CD4-positive, alpha-beta T cell (primary cell): ENCODE results near the gene KCNMB2. TPM values are rescaled to one million over a fixed set of nuclear protein-coding genes. Genes with fewer than 3 reads are reported as not detected.

ENCODE experiments used
- ATAC-seq: fragments of 200-7000 bp; cut with Tn5 transposase; one replicate; pipeline ENCODE4 v1.10.0; 2022; ENCODE audit warnings: mild to moderate bottlenecking; ENCODE audit not compliant: poor library complexity
- CTCF ChIA-PET: fragments of 350-600 bp; sonication (Branson Sonifier 250); formaldehyde crosslinking; loops from one replicate; lab custom pipeline; 2021; ENCODE audit warnings: antibody characterized with exemption, inconsistent platforms; lab: Charles Lee
- POLR2A ChIA-PET: fragments of 350-600 bp; sonication (Branson Sonifier 250); formaldehyde crosslinking; loops from one replicate; lab custom pipeline; 2021; ENCODE audit warnings: antibody characterized with exemption, inconsistent platforms; lab: Charles Lee
- DNase-seq, 14 experiments: peaks; one replicate each; pipeline ENCODE4 v3.0.0-alpha.2; 2013 to 2020; ENCODE audit warnings: mixed read lengths in 2 of 14
- H3K27ac ChIP-seq, 2 donors: one replicate each; pipeline versions ENCODE4 v1.5.1 to v1.7.0; 2013; ENCODE audit warnings: low read length in 2 of 2, low read depth in 1 of 2, mild to moderate bottlenecking in 1 of 2
- H3K27me3 ChIP-seq, 2 experiments: 1 replicate in 1 of 2; 2 replicates in 1 of 2; pipeline versions ENCODE4 v1.6.1 to v1.7.0; 2013; ENCODE audit warnings: low read length in 2 of 2, control low read depth in 1 of 2, mild to moderate bottlenecking in 1 of 2, moderate library complexity in 1 of 2; ENCODE audit not compliant: insufficient read depth in 2 of 2, control insufficient read depth in 1 of 2
- H3K36me3 ChIP-seq: one replicate; pipeline ENCODE4 v1.6.1; 2013; ENCODE audit warnings: low read length, control low read depth; ENCODE audit not compliant: insufficient read depth
- H3K4me1 ChIP-seq: one replicate; pipeline ENCODE4 v1.6.1; 2013; ENCODE audit warnings: low read length, control low read depth; ENCODE audit not compliant: insufficient read depth
- H3K4me3 ChIP-seq: one replicate; pipeline ENCODE4 v1.5.1; 2013; ENCODE audit warnings: mild to moderate bottlenecking, low read length, moderate library complexity
- H3K9me3 ChIP-seq, 2 experiments: 1 replicate in 1 of 2; 2 replicates in 1 of 2; pipeline versions ENCODE4 v1.6.1 to v1.7.0; 2013; ENCODE audit warnings: low read length in 2 of 2, mild to moderate bottlenecking in 2 of 2, control low read depth in 1 of 2, moderate library complexity in 1 of 2; ENCODE audit not compliant: control insufficient read depth in 1 of 2, insufficient read depth in 1 of 2
- H3K27ac Mint-ChIP-seq: one replicate; pipeline ENCODE4 v1.8.0; 2020; ENCODE audit warnings: mixed read lengths
- H3K27me3 Mint-ChIP-seq: one replicate; pipeline ENCODE4 v1.8.0; 2021; ENCODE audit warnings: mixed read lengths
- H3K36me3 Mint-ChIP-seq: one replicate; pipeline ENCODE4 v1.8.0; 2021; ENCODE audit warnings: low read depth, mixed read lengths
- H3K4me1 Mint-ChIP-seq: one replicate; pipeline ENCODE4 v1.8.0; 2021; ENCODE audit warnings: low read depth, mixed read lengths
- H3K4me3 Mint-ChIP-seq: one replicate; pipeline ENCODE4 v1.8.0; 2020; ENCODE audit warnings: mild to moderate bottlenecking, mixed read lengths
- H3K9me3 Mint-ChIP-seq: one replicate; pipeline ENCODE4 v1.8.0; 2020; ENCODE audit warnings: mixed read lengths
- intact Hi-C, 2 experiments: fragments of 100-400 bp; cut with DNase I in 1 of 2; cut with micrococcal nuclease in 1 of 2; formaldehyde crosslinking; loops; one replicate each; pipeline versions ENCODE4 v1.15.1 to v1.9.0; 2023 to 2025; cut with DNase I, micrococcal nuclease
- total RNA-seq, 174 experiments: library from RNA in 2 of 174; stranded (reverse) in 2 of 174; gene quantifications; one replicate each; pipeline ENCODE4 v1.2.3 and lab custom pipeline; 2021 to 2026
- TF ChIP-seq, protein P1 (sequence below): fragments of 200-600 bp; IDR thresholded peaks from one replicate; pipeline ENCODE4 v1.8.0; 2022; ENCODE audit warnings: antibody characterized with exemption, mild to moderate bottlenecking

KCNMB2 gene
- total RNA-seq, 2 experiments from 2014 or later = not detected

DNA sequence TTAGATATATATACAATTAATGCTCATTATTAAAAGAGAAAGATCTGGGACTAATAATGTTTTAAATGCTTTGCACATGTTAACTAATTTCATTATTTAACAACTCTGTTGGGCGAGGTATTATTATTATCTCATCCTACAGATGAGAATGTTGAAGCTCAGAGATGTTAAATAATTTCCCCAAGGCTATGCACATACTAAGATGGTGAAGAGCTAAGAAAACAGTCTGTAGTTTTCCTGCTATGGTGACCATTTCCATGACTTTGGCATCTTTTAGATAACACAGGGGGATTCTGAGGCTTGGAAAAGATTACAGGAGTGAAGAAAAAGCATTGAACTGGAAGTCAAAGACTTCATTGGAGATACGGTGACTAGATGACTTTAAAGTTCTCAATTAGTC is 308.7 kb downstream of the KCNMB2 start:
- intact Hi-C loops = no loop called here
- H3K4me1 ChIP-seq = no peaks in the 10 kb centered on the region
- Mint-ChIP-seq H3K27me3 (no peaks in the 10 kb centered on the region), H3K9me3 (no peaks in the 10 kb centered on the region), H3K36me3 (no peaks in the 10 kb centered on the region), H3K4me3 (no peak overlapping the region), H3K27ac (no peak overlapping the region), H3K4me1 (no peaks in the 10 kb centered on the region)
- TF ChIP-seq, protein P1, sequence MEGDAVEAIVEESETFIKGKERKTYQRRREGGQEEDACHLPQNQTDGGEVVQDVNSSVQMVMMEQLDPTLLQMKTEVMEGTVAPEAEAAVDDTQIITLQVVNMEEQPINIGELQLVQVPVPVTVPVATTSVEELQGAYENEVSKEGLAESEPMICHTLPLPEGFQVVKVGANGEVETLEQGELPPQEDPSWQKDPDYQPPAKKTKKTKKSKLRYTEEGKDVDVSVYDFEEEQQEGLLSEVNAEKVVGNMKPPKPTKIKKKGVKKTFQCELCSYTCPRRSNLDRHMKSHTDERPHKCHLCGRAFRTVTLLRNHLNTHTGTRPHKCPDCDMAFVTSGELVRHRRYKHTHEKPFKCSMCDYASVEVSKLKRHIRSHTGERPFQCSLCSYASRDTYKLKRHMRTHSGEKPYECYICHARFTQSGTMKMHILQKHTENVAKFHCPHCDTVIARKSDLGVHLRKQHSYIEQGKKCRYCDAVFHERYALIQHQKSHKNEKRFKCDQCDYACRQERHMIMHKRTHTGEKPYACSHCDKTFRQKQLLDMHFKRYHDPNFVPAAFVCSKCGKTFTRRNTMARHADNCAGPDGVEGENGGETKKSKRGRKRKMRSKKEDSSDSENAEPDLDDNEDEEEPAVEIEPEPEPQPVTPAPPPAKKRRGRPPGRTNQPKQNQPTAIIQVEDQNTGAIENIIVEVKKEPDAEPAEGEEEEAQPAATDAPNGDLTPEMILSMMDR = no peak
- no peak for DNase-seq
- ChIA-PET POLR2A (no interaction called here), CTCF (no interaction called here)
- no peak for ATAC-seq
- no peak overlapping the region for H3K27ac ChIP-seq
- no peak overlapping the region for H3K4me3 ChIP-seq
- peaks cover 0 to 4% of the 10 kb centered on the region in 2 experiments for H3K9me3 ChIP-seq
- H3K36me3 ChIP-seq = no peaks in the 10 kb centered on the region
- no peaks in the 10 kb centered on the region for H3K27me3 ChIP-seq

DNA sequence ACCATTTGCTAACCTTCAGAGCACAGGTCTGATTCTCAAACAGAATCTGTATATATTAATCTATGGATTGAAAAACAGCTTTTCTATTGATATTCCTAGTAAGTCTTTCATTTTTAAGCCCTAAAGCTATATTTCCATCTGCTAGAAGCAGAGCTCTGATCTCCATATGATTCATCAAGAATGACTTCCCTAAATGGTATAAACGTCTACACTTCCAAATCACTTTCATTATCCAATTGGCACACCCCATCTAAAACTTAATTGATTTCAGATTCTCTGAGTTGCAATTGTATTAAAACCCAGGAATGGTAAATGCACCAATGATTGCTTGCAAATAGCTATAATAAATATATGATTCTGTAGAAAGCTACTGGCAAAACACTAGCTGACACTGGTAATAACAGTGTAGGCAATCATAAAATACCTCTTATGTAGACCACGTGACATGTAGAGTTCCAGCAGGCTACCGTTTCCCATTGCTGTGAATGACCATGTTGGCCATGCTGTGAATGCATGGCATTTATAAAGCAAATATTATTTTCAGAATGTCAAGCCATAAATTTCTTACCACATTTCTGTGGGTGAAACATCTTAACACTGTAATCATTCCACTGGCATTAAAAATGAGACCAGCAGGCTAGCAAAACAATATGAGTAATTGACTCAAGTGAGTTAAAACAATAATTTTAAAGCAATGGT is 309.3 kb downstream of the KCNMB2 start:
- no peaks in the 10 kb centered on the region for H3K4me1 Mint-ChIP-seq
- Histone ChIP-seq H3K36me3 (no peaks in the 10 kb centered on the region), H3K4me3 (no peak overlapping the region), H3K9me3 (no peaks in the 10 kb centered on the region), H3K27me3 (no peaks in the 10 kb centered on the region), H3K27ac (no peak overlapping the region), H3K4me1 (no peaks in the 10 kb centered on the region)
- H3K36me3 Mint-ChIP-seq = no peaks in the 10 kb centered on the region
- no peak for DNase-seq
- H3K9me3 Mint-ChIP-seq = no peaks in the 10 kb centered on the region
- intact Hi-C loops = no loop called here
- ChIA-PET POLR2A (interaction anchor here (0.6 kb wide), 1 partner anchor 1137 kb away, joined by 3 read pairs; no protein-coding TSS in a partner anchor), CTCF (interaction anchor here (0.6 kb wide), 1 partner anchor 17 kb away, joined by 3 read pairs; no protein-coding TSS in a partner anchor)
- no peak for ATAC-seq
- no peak overlapping the region for H3K27ac Mint-ChIP-seq
- TF ChIP-seq, protein P1 = no peak
- no peak overlapping the region for H3K4me3 Mint-ChIP-seq
- no peaks in the 10 kb centered on the region for H3K27me3 Mint-ChIP-seq

DNA sequence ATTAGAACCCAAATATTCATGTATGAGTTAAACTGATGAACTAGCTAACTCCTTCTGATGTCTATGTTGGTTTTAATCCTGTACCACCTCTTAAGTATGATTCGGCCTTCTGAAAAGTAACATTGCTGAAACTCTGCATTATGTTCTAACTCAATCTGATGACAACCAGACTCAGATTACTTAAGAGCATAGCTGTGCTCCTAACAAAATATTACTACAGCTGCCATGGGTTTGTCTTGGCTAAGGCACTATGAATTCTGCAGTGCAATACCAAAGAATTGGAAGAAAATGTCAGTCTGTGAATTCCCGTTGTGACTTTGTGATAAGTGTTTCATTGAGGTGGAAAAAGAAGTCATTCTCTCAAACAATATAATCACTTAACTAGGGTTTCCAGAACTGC is 311.0 kb downstream of the KCNMB2 start:
- POLR2A ChIA-PET = no interaction called here
- ATAC-seq = no peak
- DNase-seq = no peak
- Histone ChIP-seq H3K4me3 (no peak overlapping the region), H3K36me3 (no peaks in the 10 kb centered on the region), H3K9me3 (no peaks in the 10 kb centered on the region), H3K27me3 (no peaks in the 10 kb centered on the region), H3K27ac (no peak overlapping the region), H3K4me1 (no peaks in the 10 kb centered on the region)
- H3K4me1 Mint-ChIP-seq = no peaks in the 10 kb centered on the region
- intact Hi-C loops = no loop called here
- H3K36me3 Mint-ChIP-seq = no peaks in the 10 kb centered on the region
- H3K9me3 Mint-ChIP-seq = no peaks in the 10 kb centered on the region
- no peak overlapping the region for H3K27ac Mint-ChIP-seq
- no peak overlapping the region for H3K4me3 Mint-ChIP-seq
- TF ChIP-seq, protein P1 = no peak
- CTCF ChIA-PET = no interaction called here
- H3K27me3 Mint-ChIP-seq = no peaks in the 10 kb centered on the region
